GOT3 (cell line): Measurements from ENCODE around the gene MGP.

Source experiments
- DNase-seq: peaks from one replicate; lab custom pipeline; 2025; ENCODE audit warnings: mixed read lengths; lab: John Stamatoyannopoulos, UW

MGP gene

DNA sequence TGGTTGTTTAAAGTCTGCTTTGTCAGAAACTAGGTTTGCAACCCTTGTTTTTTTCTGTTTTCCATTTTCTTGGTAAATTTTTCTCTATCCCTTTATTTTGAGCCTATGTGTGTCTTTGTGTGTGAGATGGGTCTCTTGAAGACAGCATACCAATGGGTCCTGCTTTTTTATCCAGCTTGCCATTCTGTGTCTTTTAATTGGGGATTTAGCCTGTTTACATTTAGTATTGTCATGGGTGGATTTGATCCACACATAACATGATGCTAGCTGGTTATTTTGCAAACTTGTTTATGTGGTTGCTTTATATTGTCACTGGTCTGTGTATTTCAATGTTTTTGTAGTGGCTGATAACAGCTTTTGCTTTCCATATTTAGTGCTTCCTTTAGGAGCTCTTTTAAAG is 25.2 kb downstream of the MGP start:
- DNase-seq, result no peak

GRCh38 chr12:14858513-14858912 is 27.1 kb downstream of the MGP start:
- no peak for DNase-seq

DNA sequence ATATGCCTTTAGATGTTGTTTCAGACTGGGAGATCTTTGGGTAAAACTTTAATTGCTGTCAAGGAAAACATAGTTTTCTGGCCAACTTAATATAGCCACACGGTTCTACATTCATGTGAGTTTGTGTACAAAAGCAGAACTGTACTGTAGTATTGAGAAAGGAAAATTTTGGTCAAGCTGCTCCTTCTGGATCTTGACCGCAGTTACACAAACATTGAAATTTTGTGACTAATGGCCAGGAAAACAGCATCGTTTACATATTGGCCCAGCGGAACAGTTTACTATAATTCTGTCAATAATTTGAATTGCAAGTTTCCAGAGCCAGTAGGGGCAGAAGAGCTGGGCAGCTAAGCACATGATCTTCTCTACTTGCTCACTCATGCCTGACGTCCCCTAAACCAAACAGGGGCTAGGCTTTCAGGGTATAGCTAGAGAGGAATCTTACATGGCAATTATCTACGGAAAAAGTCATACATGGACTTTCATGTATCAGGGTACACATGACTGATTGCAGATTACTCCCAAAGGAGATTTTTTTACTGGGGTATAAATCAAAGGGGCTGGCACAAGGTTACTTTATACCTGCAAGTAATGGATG is 31.0 kb downstream of the MGP start:
- no peak for DNase-seq

- DNase-seq, result no peak
Measured at GRCh38 chr12:14853961-14854360, 31.7 kb downstream of the MGP start.

DNA sequence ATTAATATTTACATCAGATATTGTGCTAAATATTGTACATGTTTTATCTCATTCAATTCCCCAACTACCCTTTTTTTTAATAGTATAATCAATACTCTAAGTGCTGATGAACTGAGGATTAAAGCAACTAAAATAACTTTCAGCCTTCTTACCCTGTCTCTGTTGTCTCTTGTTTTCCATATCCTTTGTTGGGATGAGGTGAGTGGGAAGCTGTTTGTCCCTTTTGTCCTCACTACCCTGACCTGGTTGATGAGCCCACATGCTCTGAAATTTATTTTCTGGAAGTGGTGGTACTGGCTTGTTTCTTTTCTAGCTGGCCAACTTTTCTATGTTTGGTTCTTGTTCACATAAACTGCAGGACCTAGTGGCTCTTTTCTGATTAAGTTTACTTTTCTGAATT is 32.8 kb downstream of the MGP start:
- no peak for DNase-seq

DNA sequence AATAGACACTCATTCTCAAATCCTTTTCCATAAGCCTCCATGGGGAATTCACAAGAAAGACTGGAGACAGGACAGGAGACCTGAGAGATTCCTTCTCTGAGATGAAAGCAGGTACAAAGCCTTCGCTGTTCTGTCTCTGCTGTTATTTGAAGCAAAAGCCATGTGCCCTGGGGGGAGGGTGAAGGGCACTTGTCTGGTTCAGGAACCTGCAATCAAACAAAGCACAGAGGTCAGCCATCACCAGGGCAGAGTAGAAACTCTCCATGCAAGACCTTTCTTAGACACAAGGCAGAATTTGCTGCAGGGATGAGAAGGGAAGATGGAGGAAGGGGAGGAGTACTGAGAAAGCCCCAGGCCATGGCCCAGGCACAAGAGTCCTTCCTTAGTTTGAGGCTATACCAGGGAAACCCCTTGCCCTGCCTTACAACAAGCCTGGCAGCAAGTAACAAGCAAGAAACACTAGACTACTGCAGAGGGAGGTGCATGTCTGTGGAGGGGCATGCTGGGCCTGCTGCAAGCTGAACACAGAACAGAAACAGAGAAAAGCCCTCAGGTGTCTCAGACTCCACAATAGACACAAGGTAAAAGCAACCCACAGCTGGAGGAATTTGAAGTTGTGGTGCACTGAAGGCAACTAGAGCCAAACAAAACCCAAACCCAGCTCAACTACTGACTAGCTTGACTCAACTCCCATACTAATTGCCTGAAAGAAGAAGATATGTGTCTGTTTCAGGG is 34.6 kb downstream of the MGP start:
- DNase-seq, result no peak

GRCh38 chr12:14849661-14850060 is 36.0 kb downstream of the MGP start:
- no peak for DNase-seq

- no peak for DNase-seq
Measured at GRCh38 chr12:14846876-14847580, 38.6 kb downstream of the MGP start.

GRCh38 chr12:14846042-14846587 is 39.5 kb downstream of the MGP start:
- no peak for DNase-seq

- no peak for DNase-seq
Measured at GRCh38 chr12:14845350-14845750, 40.3 kb downstream of the MGP start.

DNA sequence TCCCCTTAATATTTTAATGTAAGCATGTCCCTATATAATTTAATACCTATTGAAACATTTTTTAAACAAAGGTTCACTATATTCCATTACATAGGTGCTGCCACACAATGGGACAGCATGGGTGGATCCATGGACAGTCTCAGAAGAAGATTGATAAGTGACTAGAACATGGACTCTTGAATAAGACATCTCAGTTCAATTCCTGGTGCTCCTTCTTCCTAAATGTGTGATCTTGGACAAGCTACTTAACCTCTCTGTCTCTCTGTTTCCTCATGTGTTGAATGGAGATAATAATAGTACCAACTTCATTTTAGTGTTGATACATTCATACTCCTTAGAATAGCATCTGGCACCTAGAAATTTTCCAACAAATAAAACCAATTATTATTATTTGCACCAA is 41.3 kb downstream of the MGP start:
- no peak for DNase-seq

DNA sequence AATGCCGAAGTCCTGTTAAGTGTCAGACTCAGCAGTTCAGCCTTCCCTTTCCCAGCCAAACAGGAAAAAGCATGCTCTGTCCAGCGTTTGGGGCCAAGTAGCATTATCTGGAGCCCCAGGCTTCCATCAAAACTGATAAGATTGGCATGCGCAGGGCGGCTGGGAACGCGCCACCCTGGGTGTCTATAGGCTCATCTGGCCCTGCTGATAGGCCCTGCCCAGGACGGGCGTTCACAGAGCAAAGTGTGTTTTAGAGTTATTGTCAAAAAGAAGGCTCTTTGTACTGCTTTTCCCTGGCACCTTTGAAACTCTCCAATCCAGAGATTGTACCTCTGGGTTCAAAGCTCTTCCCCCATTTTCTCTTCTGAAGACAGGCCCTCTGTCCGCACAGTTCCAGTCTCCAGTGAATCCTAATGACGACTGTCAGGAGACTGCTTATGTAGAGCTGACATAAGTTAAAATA is 42.2 kb downstream of the MGP start, which contains the start of gene ART4:
TSS of gene ART4 (minus strand) at position 102 of the 463 bp plus-strand sequence. CDS start 413 bp downstream, outside the sequence.
- no peak for DNase-seq

DNA sequence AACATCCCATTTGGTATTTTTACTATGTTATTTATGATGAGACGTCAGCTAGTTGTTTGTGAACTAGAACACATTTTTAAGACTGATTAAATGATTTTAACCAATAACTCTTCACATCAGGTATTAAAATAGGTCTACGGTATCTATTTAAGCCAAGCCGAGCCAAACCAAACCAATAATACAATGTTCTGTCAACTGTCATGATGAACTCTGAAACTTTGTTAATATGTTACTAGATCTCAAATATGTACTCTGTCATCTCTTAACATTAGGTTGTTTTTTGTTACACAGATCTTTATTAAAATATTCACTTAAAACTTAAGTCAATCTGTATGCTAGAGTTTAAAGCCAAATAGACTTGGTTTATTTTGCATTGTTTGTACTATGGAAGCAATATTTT is 43.3 kb downstream of the MGP start:
- no peak for DNase-seq

GRCh38 chr12:14841761-14842160 is 43.9 kb downstream of the MGP start:
- no peak for DNase-seq

DNA sequence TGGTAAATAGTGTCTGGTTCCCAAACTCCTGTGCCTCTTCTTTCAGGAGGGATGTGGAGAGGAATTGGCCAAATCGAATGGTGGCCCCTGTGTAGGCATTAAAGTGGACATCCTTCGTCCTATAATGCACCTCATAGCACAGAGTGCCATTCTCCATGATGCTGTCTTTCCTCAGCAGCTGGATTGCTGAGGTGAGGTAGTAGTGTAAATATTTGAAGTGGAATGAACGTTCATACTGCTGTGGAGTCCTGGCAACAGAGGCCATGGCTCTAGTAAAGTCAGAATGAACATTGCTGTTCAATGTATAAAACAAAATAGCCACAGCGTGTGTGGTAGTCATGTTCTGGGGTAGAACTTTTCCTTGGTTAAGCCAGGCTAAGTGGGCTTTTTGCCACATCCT is 45.0 kb downstream of the MGP start:
- DNase-seq, result no peak

- no peak for DNase-seq
Measured at GRCh38 chr12:14839262-14839661, 46.4 kb downstream of the MGP start.

GRCh38 chr12:14836336-14837210 is 49.1 kb downstream of the MGP start:
- no peak for DNase-seq

DNA sequence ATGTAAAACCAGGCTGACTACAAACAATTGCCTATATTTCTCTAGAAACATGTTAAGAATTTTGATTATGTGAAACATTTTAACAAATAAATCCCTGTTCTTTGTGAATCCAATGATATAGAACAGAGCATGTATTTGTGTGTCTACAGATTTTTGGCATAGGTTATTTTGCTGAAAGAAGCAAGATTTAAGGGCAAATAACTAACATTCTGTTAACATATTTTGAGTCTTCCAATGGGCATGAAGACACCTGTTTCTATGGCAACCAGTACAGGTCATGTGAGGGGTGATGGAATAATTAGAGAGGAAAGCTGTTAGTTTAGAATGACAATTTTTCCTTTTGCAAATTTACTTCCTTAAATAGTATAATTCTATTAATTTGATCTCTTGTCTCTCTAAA is 51.1 kb downstream of the MGP start:
- DNase-seq, result no peak

GRCh38 chr12:14833952-14834351 is 51.7 kb downstream of the MGP start:
- no peak for DNase-seq

DNA sequence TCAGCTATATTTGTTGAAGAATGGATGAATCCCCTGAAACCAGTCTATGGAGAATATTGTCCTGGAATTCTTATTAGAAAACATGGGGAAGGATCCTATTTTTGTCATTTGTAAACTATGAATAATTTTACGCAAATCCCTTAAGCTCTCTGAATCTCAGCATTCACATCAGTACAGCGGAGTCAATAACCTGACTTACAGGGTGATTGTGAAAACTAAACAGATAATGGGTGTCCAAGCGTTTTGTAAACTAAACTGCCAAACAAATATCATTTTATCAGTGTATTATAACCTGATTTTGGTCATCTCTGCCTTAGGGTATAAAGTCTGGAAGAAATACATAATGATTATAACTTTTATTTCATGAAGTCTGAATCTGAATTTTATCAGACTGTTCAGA is 52.3 kb downstream of the MGP start:
- no peak for DNase-seq
